NCI-H2196 (cell line): ENCODE measurements around the gene CABP4.
"Not testable (repeated sequence)": the region's sequence is repeated elsewhere in the genome, so short reads cannot be mapped to it uniquely, and the experiment has no call there.

Source experiments
- DNase-seq: peaks from one replicate; lab custom pipeline; 2025; ENCODE audit not compliant: unreplicated experiment; lab: John Stamatoyannopoulos, UW

Gene CABP4

DNA sequence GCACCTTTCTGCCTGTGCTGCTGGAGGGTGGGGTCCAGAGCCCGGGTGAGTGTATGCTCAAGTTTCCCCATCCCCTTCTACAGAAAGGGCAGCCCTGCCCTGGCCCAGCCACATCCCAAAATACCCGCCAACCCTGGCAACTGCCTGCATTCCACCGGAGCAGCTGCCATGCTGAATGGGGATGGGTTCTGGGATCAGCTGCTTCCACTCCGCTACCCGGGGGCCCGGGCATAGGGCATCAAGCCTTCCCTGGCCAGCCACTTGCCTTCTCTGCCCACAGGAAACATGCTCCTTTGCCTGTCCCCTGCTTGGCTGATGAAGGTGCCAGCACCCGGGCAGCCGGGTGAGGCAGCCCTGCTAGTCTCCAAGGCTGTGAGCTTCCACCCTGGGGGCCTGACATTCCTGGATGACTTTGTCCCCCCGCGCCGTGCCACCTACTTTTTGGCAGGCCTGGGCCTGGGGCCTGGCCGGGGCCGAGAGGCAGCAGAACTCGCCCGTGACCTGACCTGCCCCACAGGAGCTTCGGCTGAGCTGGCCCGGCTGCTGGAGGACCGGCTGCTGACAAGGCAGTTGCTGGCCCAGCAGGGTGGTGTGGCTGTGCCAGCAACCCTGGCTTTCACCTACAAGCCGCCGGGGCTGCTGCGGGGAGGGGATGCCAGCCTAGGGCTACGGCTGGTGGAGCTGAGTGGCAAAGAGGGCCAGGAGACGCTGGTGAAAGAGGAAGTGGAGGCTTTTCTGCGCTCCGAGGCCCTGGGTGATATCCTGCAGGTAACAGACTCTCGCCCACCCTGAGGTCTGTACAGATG, 36.5 kb upstream of the CABP4 start:
- DNase-seq, result no peak

DNA sequence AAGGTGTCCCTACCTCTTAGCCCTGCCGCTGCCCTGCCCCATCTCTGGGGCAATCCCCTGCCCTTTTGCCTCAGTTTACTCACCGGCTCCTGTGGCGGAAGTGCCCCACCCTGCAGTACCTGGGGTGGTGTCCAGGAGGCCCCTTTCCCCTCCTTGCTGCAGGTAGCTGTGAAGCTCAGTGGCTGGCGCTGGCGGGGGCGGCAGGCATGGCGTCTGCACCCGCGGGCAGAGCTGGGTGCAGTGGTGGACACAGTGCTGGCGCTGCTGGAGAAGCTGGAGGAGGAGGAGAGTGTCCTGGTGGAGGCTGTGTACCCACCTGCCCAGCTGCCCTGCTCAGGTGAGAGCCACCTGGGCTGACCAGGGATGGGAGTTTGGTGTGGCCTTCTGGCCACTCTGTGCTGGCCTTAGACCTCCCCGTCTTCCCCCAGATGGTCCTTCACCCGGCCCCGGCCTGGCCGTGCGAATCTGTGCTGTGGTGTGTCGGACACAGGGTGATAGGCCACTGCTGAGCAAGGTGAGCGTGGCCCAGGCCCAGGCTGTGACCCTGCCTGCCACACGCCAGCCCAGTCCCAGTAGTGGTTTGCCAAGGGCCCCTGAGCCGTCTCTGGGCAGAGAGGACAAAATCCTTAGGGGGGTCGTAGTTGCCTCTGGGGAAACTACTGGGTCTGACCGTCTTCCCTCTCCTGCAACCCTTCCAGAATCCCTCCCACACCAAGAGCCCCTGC, 35.7 kb upstream of the CABP4 start:
- DNase-seq, result no peak

DNA sequence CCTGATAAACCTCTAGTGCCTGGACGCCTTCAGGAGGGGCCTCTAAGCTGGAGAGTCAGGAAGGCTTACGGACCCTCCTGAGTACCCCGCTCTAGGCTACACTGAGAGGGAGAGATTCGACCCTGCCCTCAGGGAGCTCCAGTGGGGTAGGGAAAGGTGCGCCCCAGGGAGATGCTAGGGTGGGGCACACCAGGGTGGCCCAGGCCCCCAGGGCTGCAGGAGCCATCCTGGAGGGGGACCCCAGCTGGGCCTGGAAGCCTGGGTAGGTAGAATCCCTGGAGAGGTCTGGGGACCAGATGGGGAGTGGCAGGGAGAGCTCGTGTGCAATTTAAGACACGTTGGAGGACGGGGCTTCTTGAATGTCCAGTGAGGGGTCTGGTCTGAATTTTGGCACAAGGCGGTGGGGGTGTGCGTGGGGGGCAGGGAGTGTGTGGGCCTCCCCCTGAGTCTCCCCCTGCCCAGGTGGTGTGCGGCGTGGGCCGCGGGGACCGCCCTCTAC, 35.0 kb upstream of the CABP4 start:
- no peak for DNase-seq

DNA sequence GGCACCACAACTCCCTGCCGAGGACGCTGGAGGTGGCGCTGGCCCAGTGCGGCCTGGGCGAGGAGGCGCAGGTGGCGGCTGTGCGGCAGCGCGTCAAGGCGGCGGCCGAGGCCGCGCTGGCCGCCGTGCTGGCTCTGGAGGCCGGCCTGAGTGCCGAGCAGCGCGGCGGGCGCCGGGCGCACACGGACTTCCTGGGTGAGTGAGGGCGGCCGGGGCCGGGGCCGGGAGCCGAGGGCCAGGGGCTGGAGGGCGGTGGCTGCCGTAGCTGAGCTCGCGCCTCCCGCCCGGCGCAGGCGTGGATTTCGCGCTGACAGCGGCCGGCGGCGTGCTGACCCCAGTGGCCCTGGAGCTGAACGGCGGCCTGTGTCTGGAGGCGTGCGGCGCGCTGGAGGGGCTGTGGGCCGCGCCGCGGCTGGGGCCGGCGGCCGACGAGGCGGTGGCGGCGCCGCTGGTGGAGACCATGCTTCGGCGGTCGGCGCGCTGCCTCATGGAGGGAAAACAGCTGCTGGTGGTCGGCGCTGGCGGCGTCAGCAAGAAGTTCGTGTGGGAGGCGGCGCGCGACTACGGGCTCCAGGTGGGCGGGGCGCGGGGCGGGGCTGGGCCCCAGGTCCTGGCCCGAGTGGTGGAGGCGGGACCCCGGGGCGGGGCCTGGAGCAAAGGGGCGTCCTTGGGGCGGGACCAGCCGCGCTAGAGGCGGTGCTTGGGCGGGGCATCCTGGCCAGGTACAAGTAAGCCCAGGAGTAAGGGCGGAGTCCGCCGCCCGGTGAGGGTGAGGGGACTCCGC, 34.3 kb upstream of the CABP4 start:
- peak; percentile 92 for DNase-seq

DNA sequence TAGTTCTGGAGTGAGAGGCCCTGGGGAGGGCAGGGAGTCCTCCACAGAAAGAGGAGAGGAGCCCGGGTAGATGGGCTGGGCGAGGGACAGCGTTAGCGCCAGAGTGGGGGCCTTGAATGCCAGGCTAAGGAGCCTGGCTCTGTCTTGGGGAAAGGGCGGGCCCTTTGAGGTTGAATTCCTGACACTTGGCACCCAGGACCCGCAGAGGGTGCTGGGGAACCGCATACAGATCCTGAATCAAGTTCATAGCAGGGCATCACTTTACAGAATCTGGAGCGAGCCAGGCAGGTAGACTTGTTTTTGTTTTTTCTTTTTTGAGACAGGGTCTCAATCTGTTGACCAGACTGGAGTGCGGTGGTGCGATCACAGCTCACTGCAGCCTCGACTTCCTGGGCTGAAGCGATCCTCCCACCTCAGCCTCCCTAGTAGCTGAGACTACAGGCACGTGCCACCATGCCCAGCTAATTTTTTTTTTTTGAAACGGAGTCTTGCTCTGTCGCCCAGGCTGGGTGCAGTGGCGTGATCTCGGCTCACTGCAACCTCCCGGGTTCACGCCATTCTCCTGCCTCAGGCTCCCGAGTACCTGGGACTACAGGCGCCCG, 33.6 kb upstream of the CABP4 start:
- no peak for DNase-seq

DNA sequence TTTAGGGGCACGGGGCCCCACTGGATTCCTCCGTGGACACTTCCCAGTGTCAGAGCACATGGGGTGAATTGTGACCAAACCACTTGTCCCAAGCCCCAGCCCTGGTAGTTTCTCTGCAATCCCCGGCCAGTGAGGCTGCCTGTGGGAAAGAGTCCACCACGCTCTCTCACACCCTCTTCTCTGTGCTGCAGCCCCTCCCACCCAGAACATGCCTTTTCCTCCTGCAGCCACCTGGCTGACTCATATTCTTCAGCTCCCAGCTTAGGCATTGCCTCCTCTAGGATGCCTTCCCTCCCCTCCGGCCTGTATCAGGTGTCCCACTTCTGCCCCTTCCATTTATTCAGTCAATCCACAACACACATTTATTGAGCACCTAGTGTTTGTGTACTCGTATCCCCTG, 32.3 kb upstream of the CABP4 start:
- no peak for DNase-seq

DNA sequence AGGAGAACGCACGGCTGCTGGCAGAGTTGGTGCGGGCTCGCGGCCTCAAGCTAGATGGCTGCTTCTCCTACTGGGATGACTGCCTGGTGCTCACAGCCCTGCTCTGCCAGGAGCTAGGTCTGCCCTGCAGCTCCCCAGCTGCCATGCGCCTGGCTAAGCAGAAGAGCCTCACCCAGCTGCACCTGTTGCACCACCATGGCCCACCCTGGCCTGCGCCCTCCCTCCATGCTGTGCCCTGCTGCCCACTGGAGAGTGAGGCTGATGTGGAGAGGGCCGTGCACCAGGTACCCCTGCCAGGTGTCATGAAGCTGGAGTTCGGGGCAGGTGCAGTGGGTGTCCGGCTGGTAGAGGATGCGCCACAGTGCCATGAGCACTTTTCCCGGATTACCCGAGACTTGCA, 31.7 kb upstream of the CABP4 start:
- DNase-seq, result no peak

DNA sequence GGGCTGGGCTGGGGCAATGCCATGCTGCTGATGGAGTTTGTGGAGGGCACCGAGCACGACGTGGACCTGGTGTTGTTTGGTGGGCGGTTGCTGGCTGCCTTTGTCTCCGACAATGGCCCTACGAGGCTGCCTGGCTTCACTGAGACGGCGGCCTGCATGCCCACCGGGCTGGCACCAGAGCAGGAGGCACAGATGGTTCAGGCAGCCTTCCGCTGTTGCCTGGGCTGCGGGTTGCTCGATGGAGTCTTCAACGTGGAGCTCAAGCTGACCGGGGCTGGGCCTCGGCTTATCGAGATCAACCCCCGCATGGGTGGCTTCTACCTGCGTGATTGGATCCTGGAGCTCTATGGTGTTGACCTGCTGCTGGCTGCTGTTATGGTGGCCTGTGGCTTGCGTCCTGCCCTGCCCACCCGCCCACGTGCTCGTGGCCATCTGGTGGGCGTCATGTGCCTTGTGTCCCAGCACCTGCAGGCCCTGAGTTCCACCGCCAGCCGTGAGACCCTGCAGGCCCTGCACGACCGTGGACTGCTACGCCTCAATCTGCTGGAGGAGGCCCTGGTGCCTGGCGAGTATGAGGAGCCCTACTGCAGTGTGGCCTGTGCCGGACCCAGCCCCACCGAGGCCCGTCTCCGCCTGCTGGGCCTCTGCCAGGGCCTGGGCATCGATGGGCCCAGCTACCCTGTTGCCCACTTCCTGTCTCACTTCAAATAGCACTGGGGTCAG, 31.1 kb upstream of the CABP4 start:
- DNase-seq, result no peak

DNA sequence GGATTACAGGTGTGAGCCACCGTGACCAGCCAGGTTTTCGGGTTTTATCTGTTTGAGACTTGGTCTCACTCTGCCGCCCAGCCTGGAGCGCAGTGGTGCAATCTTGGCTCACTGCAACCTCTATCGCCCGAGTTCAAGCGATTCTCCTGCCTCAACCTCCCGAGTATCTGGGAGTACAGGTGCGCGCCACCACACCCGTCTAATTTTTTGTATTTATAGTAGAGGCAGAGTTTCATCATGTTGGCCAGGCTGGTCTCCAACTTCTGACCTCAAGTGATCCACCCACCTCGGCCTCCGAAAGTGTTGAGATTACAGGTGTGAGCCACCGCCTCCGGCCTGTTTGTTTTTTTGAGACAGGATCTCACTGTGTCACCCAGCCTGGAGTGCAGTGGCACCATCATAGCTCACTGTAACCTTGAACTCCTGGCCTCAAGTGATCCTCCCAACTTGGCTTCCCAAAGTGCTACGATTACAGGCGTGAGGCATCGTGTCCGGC, 27.7 kb upstream of the CABP4 start:
- DNase-seq, result not testable (repeated sequence)

DNA sequence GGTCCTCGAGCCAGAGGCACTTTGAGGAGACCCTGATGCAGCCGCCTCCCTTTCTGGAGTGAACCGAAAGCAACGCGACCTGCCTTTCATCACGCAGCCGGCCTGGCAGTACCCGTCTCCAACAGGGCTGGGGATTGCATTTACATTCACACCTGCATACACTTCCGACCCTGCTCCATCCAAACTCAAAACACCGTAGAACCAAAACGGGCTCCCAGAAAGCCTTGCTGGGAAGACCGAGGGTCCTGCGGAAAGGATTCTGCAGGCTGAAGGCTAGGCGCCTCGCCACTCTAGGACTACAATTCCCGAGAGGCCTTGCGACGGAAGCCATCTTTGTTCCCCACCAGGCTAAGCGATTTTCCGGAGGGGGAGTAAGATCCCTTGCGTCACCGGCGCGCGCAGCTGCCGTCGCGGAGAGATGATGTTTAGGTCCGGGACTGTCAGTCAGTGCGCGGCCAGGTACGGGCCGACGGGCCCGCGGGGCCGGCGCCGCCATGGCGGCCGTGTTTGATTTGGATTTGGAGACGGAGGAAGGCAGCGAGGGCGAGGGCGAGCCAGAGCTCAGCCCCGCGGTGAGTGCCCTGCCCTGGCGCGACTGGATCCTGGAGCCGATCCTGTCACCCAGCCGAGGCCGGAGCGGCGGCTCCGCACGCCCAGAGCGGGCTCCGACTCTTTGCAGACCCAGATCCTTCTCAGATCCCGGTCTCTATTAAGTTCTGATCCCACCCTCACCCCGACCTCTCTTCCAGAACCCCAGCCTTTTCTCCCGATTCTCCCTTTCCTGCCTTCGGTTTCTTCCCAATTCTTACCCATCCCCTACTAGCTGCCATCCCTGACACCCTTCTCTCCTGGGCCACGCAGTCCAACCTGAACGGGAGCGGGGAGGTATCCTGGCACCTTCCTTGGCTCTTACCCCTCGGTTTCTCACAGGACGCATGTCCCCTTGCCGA, 26.8 kb upstream of the CABP4 start, which contains the start of gene RPS6KB2:
Gene RPS6KB2, plus strand, starts transcription at position 443 of the 950 bp plus-strand sequence. Its CDS starts 52 bp downstream, at position 495.
- DNase-seq, result peak; percentile 96

DNA sequence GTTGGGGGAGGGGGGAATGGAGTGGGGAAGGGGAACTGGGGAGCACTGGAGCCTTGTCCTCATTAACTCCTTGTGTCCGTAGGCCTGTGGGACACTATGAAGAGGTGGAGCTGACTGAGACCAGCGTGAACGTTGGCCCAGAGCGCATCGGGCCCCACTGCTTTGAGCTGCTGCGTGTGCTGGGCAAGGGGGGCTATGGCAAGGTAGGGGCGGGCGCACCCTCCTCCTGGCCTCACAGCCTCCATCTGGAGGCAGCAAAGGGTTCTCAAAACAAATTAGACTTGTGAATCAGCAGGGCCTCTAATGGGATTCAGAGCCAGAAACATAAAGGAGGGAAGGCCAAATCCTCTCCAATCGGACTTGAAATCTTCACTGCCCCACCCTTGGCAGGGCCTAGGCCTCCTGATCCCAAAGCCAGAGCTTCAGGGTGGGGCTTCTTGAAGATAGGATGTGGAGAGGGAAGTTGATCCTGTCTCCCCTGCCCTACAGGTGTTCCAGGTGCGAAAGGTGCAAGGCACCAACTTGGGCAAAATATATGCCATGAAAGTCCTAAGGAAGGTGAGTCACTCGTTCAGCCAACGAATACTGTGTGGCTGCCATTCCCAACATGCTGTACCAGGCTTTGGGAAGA, 26.0 kb upstream of the CABP4 start:
- DNase-seq, result no peak

DNA sequence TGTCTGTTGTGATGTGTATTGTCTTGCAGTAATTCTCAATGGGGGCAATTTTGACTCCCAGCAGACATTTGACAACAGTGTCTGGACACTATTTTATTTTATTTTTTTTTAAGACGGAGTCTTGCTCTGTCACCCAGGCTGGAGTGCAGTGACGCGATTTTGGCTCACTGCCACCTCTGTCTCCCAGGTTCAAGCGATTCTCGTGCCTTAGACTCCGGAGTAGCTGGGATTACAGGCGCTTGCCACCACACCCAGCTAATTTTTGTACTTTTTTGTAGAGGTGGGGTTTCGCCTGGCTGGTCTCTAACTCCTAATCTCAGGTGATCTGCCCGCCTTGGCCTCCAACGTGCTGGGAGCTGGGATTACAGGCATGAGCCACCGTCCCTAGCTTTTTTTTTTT, 25.4 kb upstream of the CABP4 start:
- DNase-seq, result no peak

DNA sequence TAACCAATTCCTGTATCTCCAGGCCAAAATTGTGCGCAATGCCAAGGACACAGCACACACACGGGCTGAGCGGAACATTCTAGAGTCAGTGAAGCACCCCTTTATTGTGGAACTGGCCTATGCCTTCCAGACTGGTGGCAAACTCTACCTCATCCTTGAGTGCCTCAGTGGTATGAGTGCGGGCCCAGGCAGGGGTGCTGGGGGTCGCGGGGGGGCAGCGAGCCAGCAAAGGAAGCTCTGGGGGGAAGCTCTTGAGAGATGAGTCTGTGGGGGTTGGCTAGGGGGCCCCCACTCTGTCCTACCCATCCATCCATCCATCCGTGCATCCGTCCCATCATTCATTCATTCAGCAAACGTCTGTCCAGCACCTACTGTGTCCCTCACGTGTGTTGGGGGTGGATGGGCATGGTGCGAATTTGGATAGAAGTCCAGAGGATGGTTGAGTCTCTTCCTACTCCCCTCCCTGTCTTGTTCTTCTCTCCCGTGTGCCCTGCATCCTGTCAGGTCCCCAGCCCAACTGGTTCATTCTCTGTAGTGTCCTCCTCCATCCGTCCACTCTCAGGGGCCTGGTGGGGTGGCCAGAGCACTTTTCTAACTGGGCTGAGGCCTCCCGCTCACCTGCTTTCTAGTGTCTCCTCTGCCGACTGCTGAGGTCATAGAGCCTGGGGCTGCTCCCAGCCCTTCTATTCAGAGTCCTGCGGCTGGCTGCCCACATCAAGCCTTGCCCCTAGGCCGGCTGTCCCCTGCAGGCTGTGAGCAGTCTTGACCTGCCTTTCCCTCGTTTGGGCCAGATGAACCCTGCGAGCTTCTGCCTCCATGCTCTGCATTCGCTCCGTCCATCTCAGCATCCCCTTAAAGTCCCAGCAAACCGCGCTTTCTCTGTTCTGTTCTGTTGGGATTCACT, 23.6 kb upstream of the CABP4 start:
- DNase-seq, result no peak

DNA sequence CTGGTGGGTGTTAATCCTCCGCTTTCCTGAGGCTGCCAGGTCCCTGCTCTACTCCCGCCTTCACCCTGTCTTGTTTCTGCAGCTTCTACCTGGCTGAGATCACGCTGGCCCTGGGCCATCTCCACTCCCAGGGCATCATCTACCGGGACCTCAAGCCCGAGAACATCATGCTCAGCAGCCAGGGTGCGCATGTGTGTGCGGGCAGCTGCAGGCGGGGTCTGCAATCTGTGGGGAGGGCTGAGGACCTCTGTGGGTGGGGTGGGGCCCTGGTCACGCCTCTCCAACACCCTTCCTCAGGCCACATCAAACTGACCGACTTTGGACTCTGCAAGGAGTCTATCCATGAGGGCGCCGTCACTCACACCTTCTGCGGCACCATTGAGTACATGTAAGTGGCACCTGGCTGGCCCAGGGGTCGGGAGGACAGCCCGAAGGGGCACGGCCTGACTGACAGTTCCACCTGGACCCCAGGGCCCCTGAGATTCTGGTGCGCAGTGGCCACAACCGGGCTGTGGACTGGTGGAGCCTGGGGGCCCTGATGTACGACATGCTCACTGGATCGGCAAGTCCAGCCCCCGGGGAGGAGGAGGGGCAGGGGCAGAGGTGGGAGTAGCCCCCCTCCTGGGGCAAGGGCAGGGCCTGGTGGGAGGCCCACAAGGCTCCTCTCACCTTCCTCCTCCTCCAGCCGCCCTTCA, 22.4 kb upstream of the CABP4 start:
- no peak for DNase-seq

DNA sequence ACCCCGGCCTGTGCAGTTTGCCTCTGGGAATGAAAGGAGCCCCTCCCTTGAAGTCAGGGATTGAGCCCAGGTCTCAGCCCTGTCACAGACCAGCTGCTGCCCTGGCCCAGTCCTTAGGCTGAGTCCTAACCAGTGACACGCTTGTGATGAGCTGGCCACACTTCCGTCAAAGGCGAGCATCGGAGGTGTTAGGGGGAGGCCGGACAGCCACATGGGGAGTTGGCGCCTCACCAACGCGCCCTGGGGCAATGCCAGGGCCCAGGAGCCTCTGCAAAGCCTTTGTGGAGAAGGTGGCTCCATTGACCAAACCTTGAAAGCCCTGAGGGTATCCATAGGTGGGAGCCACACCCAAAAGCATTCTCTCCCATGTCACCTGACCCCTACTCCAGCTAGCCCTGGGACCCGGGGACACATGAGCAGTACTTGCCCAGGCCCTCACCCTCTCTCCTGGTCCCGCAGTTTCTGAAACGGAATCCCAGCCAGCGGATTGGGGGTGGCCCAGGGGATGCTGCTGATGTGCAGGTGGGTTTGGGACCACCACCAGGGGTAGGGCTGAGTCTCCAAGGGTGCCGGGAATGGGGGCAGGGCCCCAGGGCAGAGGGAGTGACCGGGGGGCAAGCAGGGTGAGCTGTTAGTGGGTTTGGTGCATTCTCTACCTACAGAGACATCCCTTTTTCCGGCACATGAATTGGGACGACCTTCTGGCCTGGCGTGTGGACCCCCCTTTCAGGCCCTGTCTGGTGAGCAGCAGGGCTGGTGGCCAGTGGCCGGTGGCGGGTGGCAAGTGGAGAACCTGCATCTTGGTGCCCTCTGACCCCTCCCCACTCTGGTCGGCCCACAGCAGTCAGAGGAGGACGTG, 21.4 kb upstream of the CABP4 start:
- no peak for DNase-seq

DNA sequence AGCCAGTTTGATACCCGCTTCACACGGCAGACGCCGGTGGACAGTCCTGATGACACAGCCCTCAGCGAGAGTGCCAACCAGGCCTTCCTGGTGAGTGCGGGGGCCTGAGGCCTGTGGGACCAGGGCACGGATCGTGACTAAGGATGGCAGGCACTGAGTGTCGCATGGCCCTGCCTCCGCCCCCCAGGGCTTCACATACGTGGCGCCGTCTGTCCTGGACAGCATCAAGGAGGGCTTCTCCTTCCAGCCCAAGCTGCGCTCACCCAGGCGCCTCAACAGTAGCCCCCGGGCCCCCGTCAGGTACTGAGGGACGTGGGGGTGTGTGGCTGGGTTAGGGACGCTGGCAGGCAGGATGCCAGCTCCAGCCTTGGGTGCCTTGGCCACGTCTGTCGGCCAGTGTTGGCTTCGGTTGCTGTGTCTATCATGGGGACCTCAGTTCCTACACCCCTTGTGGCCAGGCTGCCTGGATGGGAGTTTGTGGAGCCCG, 20.7 kb upstream of the CABP4 start:
- no peak for DNase-seq
